ENCODE results near the gene JSRP1. TPM values are rescaled to one million over a fixed set of nuclear protein-coding genes. Genes with fewer than 3 reads are reported as not detected.

The JSRP1 gene
- total and polyA plus RNA-seq, 10 of the 15 experiments (the other 5 are each of a cell fraction or from before 2014, with no cell fraction given): 0.41 to 0.91 (median 0.49) TPM; not detected in 7

DNA sequence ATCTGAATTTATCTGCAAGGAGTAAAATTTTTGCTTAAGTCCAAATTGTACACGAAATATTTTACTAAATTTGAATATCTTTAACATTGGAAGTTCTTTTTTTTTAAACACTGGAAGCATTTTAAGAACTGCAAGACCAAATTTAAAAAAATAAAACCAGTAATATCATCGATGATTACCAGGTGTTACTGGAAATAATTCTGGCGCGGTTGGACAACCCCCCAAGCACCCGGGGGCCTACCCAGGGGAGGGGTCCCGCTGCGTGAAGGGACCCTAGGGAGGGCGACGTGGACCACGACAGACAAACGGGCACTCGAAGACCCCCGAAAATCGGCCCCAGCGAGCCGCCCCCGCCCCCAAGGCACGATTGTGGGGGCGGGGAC lies 12.6 kb upstream of the JSRP1 start:
- Histone ChIP-seq H3K4me2 (ENCODE audit: control insufficient read depth, insufficient read depth) (peak overlapping the region; percentile 44; the same call in 1 of the 2 replicates), H3K36me3 (ENCODE audit: control insufficient read depth in 2 of 2, insufficient read depth in 2 of 2, low read length in 1 of 2) (peaks cover 0 to 12% of the 10 kb centered on the region in 2 experiments), H4K20me1 (ENCODE audit: control insufficient read depth, insufficient read depth) (peaks cover 8% of the 10 kb centered on the region; the same call in 1 of the 2 replicates), H2AFZ (ENCODE audit: control insufficient read depth, low read depth, low read length) (peak overlapping the region; percentile 81), H3K79me2 (ENCODE audit: control insufficient read depth, insufficient read depth, low read length) (peaks cover 49% of the 10 kb centered on the region), H3K4me3 (peak overlapping the region; percentile 81), H3K4me1 (ENCODE audit: control insufficient read depth, insufficient read depth, low read length) (peaks cover 15% of the 10 kb centered on the region), H3K27me3 (replicated peaks in 1 of 2; ENCODE audit: control insufficient read depth in 2 of 2, insufficient read depth in 2 of 2, low read length in 1 of 2) (no peaks in the 10 kb centered on the region), H3K9me3 (replicated peaks; ENCODE audit: control insufficient read depth, insufficient read depth, low read length) (no peaks in the 10 kb centered on the region), H3K27ac (ENCODE audit: control insufficient read depth, insufficient read depth) (peak overlapping the region; percentile 42; the same call in 1 of the 2 replicates), H3K9ac (ENCODE audit: control insufficient read depth, insufficient read depth, low read length) (peak overlapping the region; percentile 66)
- POLR2A ChIA-PET: no interaction called here
- under 1% methylated on average over 12 of the region's 19 CpGs for WGBS (ENCODE audit: insufficient coverage, insufficient replicate concordance, low lambda C conversion rate, missing lambda C conversion rate)
- in situ Hi-C loops (cut with MboI): no loop called here
- CTCF ChIA-PET: no interaction called here
- SMC1A ChIA-PET (ENCODE audit: uncharacterized antibody, unreplicated experiment): no interaction called here
- no TSS peak for BruUV-seq (replicated peaks)
- FAIRE-seq (no peak), DNase-seq (ENCODE audit: low read depth, low spot score) (no peak), ATAC-seq (no peak)
- TF ChIP-seq, protein P1, sequence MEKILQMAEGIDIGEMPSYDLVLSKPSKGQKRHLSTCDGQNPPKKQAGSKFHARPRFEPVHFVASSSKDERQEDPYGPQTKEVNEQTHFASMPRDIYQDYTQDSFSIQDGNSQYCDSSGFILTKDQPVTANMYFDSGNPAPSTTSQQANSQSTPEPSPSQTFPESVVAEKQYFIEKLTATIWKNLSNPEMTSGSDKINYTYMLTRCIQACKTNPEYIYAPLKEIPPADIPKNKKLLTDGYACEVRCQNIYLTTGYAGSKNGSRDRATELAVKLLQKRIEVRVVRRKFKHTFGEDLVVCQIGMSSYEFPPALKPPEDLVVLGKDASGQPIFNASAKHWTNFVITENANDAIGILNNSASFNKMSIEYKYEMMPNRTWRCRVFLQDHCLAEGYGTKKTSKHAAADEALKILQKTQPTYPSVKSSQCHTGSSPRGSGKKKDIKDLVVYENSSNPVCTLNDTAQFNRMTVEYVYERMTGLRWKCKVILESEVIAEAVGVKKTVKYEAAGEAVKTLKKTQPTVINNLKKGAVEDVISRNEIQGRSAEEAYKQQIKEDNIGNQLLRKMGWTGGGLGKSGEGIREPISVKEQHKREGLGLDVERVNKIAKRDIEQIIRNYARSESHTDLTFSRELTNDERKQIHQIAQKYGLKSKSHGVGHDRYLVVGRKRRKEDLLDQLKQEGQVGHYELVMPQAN (conservative IDR thresholded peaks at IDR 0.05): no peak
- TF ChIP-seq EGR1 (IDR thresholded peaks at IDR 0.05; ENCODE audit: borderline replicate concordance in 1 of 2, low read depth in 2 of 2, low read length in 2 of 2): peak in 1 of 2 experiments; percentile 97; a peak in 2 of 3 replicates
- TF ChIP-seq MEF2B (IDR thresholded peaks at IDR 0.05; ENCODE audit: partially characterized antibody, poor library complexity, severe bottlenecking): peak; percentile 31
- 0 out of 2 replicates have a peak, but pooled peaks have one; percentile 31 for TF ChIP-seq TCF3 (IDR thresholded peaks at IDR 0.05; ENCODE audit: borderline replicate concordance, insufficient read depth, low read depth, low read length)
- TF ChIP-seq BCL11A (IDR thresholded peaks at IDR 0.05; ENCODE audit: low read depth, low read length): no peak
- peak; percentile 23; the same call in 1 of the 2 replicates for TF ChIP-seq RB1 (IDR thresholded peaks at IDR 0.05; ENCODE audit: borderline replicate concordance)
- TF ChIP-seq IKZF1 (conservative IDR thresholded peaks at IDR 0.05): peak; percentile 45; the same call in 1 of the 2 replicates
- intact Hi-C loops (cut with micrococcal nuclease; ENCODE audit: unreplicated experiment): loop anchor here (5.0 to 10.0 kb wide), 2 partner anchors 102 to 174 kb away; partner anchors contain the start of genes IZUMO4 and MOB3A
- RAD21 ChIA-PET (ENCODE audit: unreplicated experiment): no interaction called here

Measured in GM12878 (cell line).